Activated CD4-positive, alpha-beta T cell treated with anti-CD3 and anti-CD28 coated beads, Interleukin-2, amount 50 U/mL, for 1 hour (primary cell): Measurements from ENCODE around the gene WBP1.
"Not testable (repeated sequence)": the region's sequence is repeated elsewhere in the genome, so short reads cannot be mapped to it uniquely, and the experiment has no call there.

Experiments used
- DNase-seq: peaks from one replicate; pipeline ENCODE4 v3.0.0-alpha.2; 2020

WBP1 gene

DNA sequence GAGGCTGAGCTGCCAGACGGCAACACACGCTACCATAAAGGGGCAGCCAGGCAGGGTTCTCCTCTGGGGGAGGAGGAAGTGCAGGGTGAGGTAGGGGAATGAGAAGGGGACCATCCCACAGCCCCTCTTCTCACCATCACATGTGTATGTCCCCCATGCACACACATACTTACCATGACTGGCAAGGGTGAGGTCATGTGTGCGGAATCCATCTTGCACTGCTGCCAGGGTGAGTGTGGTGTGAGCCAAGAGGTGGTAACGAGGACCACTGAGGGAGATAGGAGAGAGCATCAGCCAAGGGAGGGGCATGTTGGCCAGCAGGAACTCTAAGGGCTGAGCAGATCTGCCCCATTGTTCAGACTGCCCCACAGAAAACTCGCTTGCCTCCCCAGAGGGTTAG, 29.6 kb upstream of the WBP1 start:
- DNase-seq: no peak

DNA sequence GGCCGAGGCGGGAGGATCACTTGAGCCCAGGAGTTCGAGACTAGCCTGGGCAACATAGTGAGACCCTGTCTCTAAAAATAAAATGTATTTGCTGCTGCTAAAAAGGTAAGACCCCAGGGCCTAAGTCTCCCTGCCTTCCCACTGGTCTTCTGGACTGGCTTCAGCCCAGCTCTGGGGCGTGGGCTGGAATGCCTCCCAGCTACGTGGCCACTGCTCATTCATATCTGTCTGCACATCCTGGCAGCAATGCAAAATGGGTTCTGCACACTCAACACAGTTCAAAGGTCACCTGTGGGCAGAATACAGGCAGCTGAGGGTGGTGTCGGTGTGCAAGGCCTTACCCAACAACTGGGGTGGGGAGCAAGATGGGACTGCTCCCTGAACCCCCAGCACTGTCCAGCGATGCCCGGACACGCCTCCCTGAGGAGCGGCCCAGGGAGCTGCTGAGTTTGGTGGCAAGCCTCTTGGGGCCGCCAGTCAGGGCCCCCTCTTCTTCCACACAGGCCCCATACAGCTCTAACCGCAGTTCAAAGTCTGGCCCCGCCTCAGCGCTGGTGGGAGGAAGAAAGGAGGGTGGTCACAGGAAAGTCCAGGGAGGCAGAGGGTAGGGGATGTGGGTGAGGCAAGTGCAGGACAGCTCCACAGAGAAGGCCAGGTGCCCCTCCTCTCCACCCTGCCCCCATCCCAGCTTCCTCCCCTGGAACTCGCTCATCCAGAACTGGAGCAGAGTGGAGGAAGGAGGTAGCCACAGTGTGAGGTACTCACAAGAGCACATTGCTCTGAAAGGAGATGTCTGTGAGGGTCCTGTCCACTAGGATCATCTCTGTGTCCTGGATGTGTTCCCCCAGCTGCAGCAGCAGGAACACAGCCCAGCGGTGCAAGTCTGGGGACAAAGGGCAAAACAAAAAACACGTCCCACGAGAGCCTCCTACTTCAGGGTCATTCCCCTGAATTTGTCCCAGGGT, 28.5 kb upstream of the WBP1 start:
- no peak for DNase-seq

GRCh38 chr2:74430502-74430901, 27.7 kb upstream of the WBP1 start:
- DNase-seq: no peak

DNA sequence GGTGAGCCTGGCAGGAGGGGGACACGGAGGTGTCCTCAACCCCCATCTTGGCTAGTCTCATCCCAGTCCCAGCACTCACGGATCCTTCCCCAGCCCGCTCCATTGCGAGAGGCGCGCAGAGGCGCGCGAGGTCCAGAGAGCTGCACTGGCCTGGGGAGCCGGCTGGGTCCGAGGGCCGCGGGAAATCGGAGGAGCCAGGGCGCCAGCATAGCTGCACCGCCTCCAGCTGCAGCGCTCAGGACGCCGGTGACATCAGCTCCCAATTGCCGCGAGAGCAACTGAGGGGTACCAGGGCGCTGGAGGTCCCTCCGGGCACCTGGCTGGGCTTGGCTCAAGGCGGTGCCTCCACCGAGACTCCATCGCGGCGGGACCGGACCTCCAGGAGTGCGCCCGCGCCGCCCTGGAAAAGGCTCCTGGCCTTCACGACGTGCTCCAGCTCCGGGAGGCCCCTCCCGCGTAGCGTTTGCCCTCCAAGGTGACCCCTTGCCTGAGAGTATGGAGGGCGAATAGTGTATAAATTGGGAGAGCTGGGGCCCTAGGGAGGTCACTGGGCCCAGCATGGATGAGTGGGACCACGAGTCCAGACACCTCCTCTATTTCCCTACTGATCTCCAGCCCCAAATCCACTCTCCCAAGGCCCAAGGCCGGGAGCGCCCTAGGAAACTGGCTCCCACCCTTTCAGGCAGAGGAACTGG, 22.0 kb upstream of the WBP1 start:
- no peak for DNase-seq

GRCh38 chr2:74436848-74437695, 21.2 kb upstream of the WBP1 start:
- DNase-seq: no peak

- DNase-seq: no peak
Measured at GRCh38 chr2:74438248-74438647, 20.0 kb upstream of the WBP1 start.

- no peak for DNase-seq
Measured at GRCh38 chr2:74439373-74439772, 18.9 kb upstream of the WBP1 start.

GRCh38 chr2:74439803-74440377, 18.3 kb upstream of the WBP1 start:
- DNase-seq: no peak

- DNase-seq: peak; percentile 21
Measured at GRCh38 chr2:74440378-74441169, 17.7 kb upstream of the WBP1 start.

DNA sequence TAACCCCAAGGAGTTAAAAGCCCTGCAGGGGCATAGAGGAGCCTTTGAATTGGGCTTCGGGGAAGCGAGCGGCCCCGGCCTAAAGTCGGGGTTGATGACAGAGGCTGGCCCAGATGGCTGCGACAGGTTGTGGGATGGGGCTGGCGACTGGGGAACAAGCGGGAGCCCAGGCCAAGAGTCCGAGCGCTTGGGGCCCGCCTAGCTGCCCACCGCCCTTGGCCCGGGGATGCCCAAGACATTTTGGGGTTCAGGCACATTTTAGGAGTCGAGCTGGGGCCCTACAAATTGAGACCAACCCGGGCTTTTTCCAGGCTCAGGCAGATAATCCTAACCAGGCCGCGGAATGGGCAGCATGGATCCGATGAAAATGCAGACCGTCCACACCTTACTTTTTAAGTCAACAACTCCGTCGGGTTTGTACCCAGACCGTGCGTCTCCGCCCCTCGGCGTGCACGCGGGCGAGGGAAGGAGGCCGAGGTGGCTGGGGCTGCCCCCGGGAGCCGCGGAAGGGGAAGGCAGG, 17.0 kb upstream of the WBP1 start:
- no peak for DNase-seq

DNA sequence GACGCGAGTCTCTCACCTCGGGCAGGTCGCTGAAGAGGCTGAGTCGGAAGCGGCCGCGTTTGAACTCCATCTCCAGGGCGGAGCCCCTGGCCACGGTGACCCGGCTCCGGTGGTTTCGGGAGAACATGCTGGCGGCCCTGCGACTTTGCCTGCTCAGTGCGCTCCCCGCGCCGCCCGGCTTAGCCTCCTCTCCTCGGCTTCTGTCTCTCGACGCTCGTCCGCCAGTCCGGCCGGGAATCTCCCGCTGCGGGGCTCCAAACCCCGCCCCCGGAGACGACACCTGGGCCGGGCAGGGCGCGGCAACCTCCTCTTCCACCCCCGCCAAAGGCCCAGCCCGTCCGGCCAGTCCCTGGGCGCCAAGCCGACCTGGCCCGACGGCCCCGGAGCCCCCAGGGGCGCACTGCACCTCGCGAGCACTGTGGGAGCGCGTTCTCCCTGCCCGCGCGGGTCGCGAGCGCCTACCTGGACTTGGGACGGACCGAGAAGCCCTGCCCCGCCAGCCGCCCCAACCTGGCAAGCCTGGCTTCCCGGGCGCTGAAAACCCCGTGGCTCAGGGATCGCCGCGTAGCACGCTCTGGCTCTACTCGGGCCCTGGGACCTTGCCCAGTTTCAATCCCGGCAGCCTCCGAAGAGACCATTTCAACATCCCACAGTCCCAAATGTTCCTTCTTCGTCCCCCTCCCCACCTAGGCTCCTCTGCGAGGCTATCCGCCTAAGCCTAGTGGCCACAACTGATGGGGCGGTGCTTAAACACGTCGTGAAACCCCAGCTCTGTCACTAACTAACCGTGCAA, 16.4 kb upstream of the WBP1 start, which contains the start of gene RTKN:
TSS of gene RTKN (minus strand) at position 248 of the 793 bp plus-strand sequence. CDS start at position 127, 121 bp downstream.
- peak; percentile 18 for DNase-seq

DNA sequence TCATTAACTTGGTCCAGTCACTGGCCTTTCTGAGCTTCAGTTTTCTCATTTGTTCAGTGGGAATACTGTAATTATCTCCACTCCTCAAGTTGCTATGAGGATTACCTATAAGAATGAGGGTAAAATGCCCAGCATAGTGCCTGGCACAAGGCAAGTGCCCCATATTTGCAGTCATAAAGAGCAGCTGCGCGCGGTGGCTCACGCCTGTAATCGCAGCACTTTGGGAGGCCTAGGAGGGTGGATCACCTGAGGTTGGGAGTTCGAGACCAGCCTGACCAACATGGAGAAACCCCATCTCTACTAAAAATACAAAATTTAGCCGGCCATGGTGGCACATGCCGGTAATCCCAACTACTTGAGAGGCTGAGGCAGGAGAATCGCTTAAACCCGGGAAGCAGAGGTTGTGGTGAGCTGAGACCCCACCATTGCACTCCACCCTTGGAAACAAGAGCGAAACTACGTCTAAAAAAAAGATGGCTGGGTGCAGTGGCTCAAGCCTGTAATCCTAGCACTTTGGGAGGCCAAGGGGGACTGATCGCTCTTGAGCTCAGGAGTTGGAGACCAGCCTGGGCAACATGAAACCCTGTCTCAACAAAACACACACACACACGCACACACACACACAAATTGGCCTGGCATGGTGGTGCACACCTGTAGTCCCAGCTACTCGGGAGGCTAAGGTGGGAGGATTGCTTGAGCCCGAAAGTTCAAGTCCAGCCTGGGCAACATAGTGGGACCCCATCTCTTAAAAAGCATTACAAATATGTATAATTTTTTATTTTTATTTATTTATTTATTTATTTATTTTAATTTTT, 15.5 kb upstream of the WBP1 start:
- DNase-seq: not testable (repeated sequence)

GRCh38 chr2:74444498-74445318, 13.5 kb upstream of the WBP1 start:
- no peak for DNase-seq

- no peak for DNase-seq
Measured at GRCh38 chr2:74447230-74447999, 10.8 kb upstream of the WBP1 start.

DNA sequence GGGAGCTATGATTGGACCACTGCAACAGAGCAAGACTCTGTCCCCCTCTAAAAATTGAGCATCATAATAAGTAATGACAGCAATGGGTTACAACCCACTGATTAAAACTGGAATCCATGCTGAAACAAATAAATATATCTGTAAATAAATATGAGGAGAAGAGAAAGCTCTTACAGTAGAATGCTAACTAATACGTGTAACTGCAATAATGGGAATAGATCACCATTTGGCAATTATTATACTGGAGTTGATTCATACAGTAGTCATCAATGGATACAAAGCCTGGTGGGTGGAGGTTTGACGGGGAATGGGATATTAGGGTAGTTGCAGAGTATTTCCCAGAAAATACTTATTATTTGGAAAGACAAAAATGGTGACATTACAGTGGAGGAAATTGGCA, 9.5 kb upstream of the WBP1 start:
- no peak for DNase-seq

DNA sequence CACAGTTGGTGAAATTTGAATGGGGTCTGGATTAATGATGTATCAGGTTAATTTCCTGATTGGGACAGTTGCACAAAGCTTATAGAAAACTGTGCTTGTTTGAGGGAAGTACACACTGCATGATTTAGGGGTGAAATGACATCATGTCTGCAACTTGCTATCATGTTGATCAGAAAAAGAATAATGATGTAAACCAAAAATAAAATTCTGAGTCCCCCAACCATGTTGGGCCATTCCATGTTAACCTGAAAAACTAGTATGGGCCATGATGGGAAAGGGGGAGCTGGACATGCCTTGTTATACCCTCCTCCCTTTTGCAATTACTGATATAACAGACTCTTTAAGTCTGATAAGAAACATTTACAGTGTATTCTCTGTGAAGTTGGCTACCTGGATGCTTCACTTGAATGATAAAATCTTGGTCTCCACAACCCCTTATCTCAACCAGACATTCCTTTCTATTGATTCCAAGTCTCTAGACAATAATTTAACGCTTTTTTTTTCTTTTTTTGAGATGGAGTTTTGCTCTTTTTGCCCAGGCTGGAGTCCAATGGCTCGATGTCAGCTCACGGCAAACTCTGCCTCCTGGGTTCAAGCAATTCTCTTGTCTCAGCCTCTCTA, 7.6 kb upstream of the WBP1 start:
- no peak for DNase-seq
